MG63 (cell line): ENCODE data around the gene AGAP1. TPM values are rescaled to one million over a fixed set of nuclear protein-coding genes. Genes with fewer than 3 reads are reported as not detected.

ENCODE experiments used
- DNase-seq: peaks from one replicate; pipeline ENCODE4 v3.0.0-alpha.2; 2020
- H3K27me3 ChIP-seq: fragments of 250-450 bp; sonication (Bioruptor Pico); 2 replicates; pipeline ENCODE4 v1.5.1; 2020; ENCODE audit warnings: mild to moderate bottlenecking, moderate library complexity
- H3K36me3 ChIP-seq: fragments of 250-450 bp; sonication (Bioruptor Pico); 2 replicates; pipeline ENCODE4 v1.5.1; 2020; ENCODE audit warnings: mild to moderate bottlenecking, moderate library complexity
- H3K4me3 ChIP-seq: fragments of 250-450 bp; sonication (Bioruptor Pico); 2 replicates; pipeline ENCODE4 v1.5.1; 2020; ENCODE audit warnings: mild to moderate bottlenecking, moderate library complexity
- H3K9me3 ChIP-seq: fragments of 250-450 bp; sonication (Bioruptor Pico); 2 replicates; pipeline ENCODE4 v1.5.1; 2020; ENCODE audit warnings: mild to moderate bottlenecking, moderate library complexity
- total RNA-seq: library from RNA; depleted of rRNA; stranded (reverse); fragments of >200 nt; shearing (Covaris generic); gene quantifications from 2 replicates; pipeline ENCODE4 v1.2.3, GENCODE V29; 2014; ENCODE audit warnings: low replicate concordance

The AGAP1 gene
- total RNA-seq, 1 experiment from 2014 or later = 8.8 TPM

DNA sequence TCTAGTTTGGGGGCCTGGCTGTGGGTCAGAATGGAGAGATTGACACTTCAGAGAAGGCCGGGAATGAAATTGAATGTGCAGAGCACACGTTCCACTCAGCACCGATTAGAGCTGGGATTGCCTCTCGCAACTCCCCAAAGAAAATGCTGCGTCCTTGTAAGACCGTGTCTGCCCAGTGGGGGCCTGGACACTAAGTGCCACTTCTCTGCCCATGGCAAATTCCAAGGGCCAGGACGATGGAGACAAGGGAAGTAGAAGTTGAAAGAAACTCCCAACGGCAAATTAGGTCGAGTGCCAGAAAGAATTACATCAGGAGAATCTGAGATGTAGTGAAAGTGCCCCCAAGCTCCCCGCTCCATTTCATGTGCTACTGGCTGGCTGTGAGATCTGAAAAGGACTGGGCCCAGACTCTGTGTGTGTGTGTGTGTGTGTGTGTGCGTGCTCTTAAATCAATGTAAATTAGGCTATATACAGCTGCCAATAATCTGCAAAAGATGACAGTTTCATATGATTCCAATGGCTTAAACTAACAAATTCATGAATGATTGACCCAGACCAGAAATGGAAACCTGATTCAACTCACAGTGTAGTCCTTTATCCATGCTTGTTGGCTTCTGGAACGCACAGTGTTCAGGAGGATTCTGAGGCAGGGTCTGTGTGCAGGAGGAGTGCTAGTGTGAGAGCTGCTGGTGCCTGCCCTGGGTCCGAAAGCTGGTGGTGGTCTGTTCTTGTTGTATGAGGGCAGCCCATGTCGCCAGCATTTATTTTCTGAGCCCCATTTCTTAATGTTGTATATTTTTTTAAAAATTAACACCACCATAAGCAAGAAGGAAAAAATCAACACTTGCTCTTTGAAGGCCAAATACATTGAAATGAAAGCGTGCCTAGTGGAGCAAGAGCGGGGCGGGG is 234.3 kb downstream of the AGAP1 start:
- no peak overlapping the region for H3K4me3 ChIP-seq
- no peaks in the 10 kb centered on the region for H3K27me3 ChIP-seq
- DNase-seq = no peak

DNA sequence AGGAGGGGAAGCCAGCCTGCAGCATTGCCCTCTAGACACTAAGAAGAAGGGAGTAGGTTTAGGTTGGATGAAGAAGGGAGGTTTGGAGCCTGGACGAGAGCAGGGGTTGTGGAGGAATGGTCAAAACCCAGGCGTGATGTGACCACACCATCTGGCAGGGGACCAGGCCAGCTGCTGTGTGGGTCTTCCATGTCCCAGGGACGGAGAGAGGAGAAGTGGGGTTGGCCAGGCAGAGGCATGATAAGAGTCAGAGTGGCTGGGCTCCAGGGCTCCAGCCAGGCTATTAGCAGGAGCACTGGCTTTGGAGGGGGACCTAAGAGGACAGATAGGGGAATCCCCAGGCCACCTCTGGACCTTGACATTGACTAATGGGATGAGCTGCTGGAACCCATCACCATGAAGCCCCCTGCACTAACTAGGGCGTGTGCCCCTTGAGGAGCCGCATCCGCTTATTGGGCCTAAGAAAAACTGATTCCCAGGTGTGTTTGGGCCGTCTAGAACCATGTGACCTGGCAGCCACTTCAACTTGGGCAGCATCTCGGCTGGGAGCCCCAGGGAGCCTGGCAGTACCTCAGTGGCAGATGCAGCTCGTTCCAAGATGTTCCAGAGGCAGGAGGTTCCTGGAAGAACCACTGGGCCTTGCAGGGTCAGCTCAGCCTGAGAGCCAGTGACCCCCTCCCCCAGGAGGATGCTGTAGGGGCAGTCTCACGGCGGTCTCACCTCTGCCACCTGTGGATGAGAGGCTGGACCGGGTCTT is 235.1 kb downstream of the AGAP1 start:
- Histone ChIP-seq H3K27me3 (no peaks in the 10 kb centered on the region), H3K4me3 (no peak overlapping the region)

More for the DNA sequence above, 234.3 kb downstream of the AGAP1 start:
- Histone ChIP-seq H3K36me3 (no peaks in the 10 kb centered on the region), H3K9me3 (no peaks in the 10 kb centered on the region)

DNA sequence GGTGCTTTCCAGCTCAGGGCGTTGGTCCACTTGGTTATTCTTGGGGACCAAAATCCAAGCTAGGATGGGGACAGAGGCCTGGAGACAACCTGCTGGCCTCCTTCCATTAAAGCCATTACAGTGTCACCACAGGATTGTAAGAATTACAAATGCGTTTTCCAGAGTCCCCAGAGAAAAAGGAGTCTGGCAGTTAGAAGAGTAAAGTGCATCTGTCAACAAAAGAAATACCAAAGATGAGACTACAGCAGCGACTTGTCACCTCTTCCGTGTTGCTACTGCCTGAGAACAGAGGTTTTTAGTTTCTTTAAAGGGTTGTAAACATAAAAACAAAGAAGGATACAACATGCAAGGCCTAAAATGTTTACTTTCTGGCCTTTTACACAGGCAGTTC is 235.7 kb downstream of the AGAP1 start:
- Histone ChIP-seq H3K36me3 (no peaks in the 10 kb centered on the region), H3K4me3 (no peak overlapping the region), H3K9me3 (no peaks in the 10 kb centered on the region), H3K27me3 (no peaks in the 10 kb centered on the region)
- DNase-seq = no peak

More for the DNA sequence above, 235.1 kb downstream of the AGAP1 start:
- no peak for DNase-seq
- Histone ChIP-seq H3K9me3 (no peaks in the 10 kb centered on the region), H3K36me3 (no peaks in the 10 kb centered on the region)

DNA sequence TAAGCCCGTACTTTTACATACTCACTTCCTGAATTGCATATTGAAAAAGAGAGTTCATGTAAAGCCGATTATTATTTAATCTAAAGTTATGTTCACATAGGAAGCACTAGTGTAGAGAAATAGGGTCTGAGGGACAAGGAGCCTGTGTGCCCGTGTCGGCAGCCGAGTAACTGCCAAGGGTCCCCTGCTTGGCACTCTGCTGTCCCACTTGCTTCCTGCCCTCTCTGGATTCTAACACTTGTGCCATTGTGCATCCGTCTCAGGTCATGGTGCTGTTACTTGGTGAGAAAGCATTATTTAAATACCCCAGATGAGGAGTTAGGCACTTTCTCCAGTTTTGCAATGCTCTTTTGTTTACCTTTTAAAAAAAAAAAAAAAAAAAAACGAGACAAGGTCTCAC is 236.3 kb downstream of the AGAP1 start:
- H3K36me3 ChIP-seq = no peaks in the 10 kb centered on the region
- no peak for DNase-seq
- H3K4me3 ChIP-seq = no peak overlapping the region
- no peaks in the 10 kb centered on the region for H3K27me3 ChIP-seq
- no peaks in the 10 kb centered on the region for H3K9me3 ChIP-seq

DNA sequence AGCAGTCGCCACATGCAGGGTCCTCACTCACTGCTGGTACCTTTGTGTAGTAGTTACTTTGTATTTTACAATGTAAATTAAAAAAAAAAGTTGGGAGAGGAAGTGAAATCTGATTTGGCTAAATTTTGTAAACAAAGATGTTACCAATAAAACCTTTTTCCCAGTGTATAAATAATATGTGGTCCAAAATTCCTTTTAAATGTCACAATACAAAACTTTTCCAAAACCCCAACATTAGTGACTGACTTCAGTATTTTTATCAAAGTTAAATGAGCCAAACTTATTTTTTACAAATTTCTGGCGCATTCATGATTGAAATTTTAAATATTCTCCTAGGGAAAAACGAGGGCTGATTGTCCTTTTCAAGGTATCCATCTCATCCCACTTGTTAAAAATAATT is 239.9 kb downstream of the AGAP1 start:
- no peaks in the 10 kb centered on the region for H3K27me3 ChIP-seq
- H3K4me3 ChIP-seq = no peak overlapping the region
- no peaks in the 10 kb centered on the region for H3K9me3 ChIP-seq
- H3K36me3 ChIP-seq = no peaks in the 10 kb centered on the region
- DNase-seq = no peak

DNA sequence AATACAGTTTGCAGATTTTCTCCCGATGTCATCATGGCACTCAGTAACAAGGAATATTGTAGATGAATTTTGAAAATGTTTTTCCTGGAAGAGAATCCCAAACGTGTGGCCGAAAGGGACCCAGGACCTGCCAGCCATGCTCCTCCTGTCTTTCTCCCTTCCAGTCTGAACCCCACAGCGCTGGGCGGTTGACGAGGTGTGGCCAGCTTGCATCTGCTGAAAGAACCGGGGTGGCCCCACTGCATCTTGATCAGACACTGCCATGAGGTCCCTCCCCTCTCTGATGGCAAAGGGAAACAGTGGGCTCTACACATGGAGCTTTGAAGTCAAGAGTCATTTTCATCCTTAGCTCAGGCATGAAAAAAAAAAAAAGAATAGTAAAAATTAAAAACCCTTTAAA is 240.3 kb downstream of the AGAP1 start:
- Histone ChIP-seq H3K9me3 (no peaks in the 10 kb centered on the region), H3K27me3 (no peaks in the 10 kb centered on the region), H3K36me3 (no peaks in the 10 kb centered on the region), H3K4me3 (no peak overlapping the region)
- no peak for DNase-seq

DNA sequence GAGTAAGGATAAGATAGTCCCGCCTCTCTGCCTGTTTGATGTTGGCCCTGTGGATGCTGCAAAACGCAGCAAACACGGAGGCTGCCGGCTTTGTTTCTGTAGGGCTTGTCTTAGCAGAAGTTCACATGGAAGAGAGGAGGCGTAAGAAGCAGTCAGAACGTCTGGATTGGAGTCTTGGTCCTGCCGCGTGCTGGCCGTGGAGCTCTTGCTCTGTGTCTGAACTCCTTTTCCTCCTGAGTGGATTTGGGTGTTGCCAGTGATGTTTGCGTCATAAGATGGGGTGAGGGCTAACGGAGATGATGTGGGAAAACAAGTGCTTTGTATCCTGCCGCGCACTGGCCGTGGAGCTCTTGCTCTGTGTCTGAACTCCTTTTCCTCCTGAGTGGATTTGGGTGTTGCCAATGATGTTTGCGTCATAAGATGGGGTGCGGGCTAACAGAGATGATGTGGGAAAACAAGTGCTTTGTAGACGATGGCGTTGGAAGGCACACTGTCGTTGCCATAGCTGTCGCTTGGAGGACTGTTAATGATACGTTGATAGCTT is 240.9 kb downstream of the AGAP1 start:
- H3K27me3 ChIP-seq = no peaks in the 10 kb centered on the region
- no peak overlapping the region for H3K4me3 ChIP-seq
- no peaks in the 10 kb centered on the region for H3K36me3 ChIP-seq
- H3K9me3 ChIP-seq = no peaks in the 10 kb centered on the region
- DNase-seq = no peak

DNA sequence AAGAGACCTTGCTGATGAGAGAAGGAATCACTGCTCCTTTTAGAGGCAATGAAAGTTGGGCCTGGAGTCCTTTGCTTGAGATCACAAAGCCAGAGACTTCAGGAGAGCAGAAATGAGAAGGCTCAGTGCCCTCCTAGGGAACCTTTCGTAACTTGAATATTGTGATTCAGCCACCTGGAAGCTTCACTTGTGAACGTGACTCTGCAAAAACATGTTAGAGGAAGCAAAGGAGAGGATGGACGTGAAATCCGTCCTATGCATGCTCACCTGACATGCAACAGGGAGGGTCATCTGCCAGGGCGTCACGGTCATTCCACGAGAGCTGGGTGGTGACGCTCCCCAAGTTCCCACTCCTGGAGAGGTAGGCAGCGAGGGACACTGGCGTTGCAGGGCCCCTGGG is 243.6 kb downstream of the AGAP1 start:
- H3K4me3 ChIP-seq = no peak overlapping the region
- H3K27me3 ChIP-seq = no peaks in the 10 kb centered on the region
- no peak for DNase-seq
- H3K36me3 ChIP-seq = no peaks in the 10 kb centered on the region
- H3K9me3 ChIP-seq = no peaks in the 10 kb centered on the region

DNA sequence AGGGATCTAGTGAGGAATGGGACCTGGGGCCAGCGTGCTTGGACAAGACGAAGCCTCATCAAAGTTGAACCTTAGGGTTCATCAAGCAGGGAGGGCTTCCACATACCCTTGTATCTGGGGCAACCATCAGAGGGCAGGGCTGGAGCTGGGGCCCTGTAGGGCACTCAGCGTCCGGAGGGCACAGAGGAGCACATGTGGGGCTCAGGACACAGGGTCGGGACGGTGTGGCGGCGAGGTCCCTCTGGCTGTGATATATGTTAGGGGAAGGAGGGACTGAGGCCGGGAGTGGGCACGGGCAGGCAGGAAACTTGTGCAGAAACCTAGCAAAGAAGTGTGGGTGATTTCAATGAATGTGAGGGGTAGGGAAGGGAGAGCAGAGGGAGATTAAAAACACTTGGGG is 244.0 kb downstream of the AGAP1 start:
- no peaks in the 10 kb centered on the region for H3K36me3 ChIP-seq
- no peaks in the 10 kb centered on the region for H3K9me3 ChIP-seq
- H3K4me3 ChIP-seq = no peak overlapping the region
- no peaks in the 10 kb centered on the region for H3K27me3 ChIP-seq
- DNase-seq = no peak

DNA sequence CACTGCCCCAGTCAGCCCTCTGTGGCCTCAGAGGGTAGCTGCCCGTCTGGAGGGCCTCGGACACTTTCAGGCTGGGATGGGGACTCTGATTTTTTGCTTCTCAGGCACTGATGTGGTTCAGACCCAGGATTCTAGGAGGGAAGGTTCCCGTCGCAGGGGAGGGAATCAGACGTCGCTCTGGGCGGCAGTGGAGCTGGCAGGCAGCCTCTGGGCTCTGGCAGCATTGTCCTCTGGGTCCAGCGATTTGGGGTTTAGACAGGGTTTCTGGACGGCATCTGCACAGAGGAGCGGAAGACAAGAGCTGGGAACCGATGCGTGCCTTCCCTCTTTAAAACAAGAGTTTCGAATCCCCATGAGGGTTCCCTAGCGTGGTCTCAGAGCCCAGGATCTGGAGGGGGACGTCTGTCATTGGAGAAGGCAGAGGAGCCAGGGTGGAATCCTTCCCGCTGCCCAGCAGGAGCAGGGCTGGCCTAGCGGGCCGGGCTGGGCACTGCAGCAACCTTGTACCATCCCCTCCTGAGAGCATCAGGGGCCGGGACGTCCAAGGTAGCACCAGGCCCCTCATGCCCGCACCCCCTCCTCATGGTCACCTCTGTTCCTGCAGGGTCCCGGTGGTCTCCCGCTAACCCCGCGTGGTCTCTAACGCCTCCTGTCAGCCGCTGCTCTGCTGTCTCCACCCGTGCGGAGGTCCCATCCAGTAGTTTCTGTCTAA is 246.0 kb downstream of the AGAP1 start:
- no peak for DNase-seq
- no peaks in the 10 kb centered on the region for H3K27me3 ChIP-seq
- H3K4me3 ChIP-seq = no peak overlapping the region
- no peaks in the 10 kb centered on the region for H3K36me3 ChIP-seq
- no peaks in the 10 kb centered on the region for H3K9me3 ChIP-seq

DNA sequence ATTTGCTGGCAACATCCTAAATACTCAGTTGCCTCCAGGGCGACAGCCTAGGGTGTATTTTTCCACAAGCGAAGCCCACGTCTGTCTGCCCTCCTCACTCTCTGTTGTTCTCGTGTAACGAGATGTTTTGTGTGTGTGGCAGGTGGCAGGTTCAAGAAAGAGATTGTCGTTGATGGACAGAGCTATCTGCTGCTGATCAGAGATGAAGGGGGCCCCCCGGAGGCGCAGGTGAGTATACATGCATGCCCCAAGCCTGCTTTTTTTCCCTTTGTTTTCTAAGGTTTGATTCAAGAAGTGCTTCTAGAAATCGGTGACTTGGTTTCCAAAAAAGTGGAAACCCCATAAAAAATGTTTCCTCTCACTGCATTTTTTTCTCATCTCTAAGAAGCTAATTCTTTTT is 247.0 kb downstream of the AGAP1 start:
- DNase-seq = peak; percentile 20
- Histone ChIP-seq H3K27me3 (no peaks in the 10 kb centered on the region), H3K36me3 (no peaks in the 10 kb centered on the region), H3K9me3 (no peaks in the 10 kb centered on the region), H3K4me3 (no peak overlapping the region)

DNA sequence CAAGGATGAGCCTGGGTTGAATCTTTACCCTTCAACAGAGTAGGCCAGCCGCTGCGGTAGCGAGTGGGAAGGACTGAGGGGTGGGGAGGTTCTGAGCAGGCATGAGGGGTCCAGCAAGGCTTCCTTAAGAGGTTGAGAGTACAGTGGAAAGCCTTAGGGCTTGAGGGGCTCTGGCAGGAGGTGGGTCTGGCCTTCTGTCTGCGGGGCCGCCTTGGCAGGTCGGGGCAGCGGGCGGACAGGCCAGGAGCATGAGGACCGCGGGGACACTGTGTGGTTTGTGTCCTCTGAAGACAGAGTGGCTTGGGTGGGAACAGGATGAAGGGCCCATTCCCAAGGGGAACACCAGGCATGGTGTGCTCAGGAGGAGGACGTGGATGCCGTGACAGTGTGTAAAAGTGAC is 250.3 kb downstream of the AGAP1 start:
- DNase-seq = no peak

DNA sequence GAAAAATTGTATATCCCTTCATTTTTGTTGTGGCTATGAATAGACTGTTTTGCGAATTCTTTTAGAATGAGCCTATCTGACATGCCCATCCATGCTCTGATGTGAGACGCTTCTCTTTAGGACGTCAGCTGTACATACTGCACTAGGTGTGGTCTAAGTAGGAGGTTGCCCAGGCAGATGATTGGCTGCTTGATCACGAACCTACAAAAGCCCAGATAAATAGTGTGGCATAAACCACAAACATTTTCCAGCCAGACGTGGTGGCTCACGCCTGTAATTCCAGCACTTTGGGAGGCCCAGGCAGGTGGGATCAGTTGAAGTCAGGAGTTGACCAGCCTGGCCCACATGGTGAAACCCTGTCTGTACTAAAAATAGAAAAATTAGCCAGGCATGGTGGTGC is 251.8 kb downstream of the AGAP1 start:
- Histone ChIP-seq H3K4me3 (no peak overlapping the region), H3K27me3 (no peaks in the 10 kb centered on the region), H3K9me3 (no peaks in the 10 kb centered on the region), H3K36me3 (no peaks in the 10 kb centered on the region)
- no peak for DNase-seq

More for the DNA sequence above, 250.3 kb downstream of the AGAP1 start:
- H3K9me3 ChIP-seq = no peaks in the 10 kb centered on the region
- no peak overlapping the region for H3K4me3 ChIP-seq
- no peaks in the 10 kb centered on the region for H3K36me3 ChIP-seq
- H3K27me3 ChIP-seq = no peaks in the 10 kb centered on the region

DNA sequence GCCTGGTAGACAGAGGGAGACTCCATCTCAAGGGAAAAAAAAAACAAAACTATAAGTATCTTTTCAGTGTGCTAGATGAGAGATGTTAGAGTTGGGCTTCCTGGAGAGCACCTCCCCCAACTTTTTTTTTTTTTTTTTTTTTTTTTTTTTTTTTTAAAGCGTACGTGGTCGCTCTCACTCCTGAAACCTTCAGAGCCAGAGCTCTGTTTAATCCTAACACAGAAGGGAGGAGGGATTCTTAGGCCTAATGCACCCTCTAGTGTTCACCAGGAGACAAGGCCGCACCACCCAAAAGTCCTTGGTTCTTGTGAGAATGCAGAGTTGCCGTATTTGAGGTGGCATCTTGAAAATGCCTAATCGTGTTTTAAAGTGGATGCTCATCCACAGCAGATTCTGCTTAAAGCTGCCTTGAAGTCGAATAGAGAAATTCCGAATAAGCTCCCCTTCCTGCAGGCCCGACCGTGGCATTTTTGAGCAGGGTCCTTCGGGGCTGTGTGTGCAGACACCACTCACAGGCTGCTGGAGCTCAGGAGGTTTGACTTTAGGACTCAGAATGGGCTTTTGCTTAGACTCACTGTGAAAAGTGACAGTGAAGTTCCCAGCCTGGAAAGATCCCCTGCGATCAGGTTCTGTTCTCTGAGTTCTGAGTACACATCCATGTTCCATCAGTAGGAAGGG is 252.6 kb downstream of the AGAP1 start:
- H3K4me3 ChIP-seq = no peak overlapping the region
- no peaks in the 10 kb centered on the region for H3K9me3 ChIP-seq
- no peaks in the 10 kb centered on the region for H3K36me3 ChIP-seq
- H3K27me3 ChIP-seq = no peaks in the 10 kb centered on the region
- peak; percentile 34 for DNase-seq

DNA sequence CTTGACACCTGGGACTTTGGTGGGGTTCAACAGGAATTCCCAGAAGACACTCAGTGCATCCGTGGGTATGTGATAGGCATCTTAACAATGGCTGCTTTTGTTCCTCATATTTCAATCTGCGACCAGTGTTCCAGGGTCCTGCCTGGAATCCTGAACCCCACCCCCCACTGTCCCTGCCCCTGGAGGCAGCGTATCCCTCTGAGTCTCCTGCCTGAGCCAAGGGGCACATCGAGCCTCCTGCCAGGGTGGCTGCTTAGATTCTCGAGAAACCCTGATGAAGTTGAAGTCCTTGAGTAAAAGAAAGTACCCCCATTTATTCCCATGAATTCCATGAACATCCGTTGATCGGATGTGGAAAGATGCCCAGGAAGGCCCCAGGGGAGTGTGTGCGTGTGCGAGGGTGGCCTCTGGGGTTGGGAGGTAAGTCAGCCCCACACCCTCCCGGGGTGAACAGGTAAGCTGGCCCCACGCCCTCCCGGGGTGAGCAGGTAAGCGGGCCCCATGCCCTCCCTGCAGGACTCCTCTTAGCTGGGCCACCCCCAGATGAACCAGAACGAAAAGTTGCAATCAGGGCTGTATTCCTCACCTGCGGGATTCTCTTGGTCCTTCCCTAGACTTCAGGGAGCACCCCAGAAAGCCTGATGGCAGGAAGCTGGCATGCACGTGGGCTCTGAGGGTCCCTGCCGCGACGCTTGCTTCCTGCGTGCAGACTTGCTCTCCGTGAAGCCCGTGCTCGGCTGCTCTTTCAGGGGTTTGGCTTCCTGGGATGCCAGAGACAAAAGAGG is 253.3 kb downstream of the AGAP1 start:
- Histone ChIP-seq H3K4me3 (no peak overlapping the region), H3K9me3 (no peaks in the 10 kb centered on the region), H3K27me3 (no peaks in the 10 kb centered on the region), H3K36me3 (no peaks in the 10 kb centered on the region)
- DNase-seq = no peak

DNA sequence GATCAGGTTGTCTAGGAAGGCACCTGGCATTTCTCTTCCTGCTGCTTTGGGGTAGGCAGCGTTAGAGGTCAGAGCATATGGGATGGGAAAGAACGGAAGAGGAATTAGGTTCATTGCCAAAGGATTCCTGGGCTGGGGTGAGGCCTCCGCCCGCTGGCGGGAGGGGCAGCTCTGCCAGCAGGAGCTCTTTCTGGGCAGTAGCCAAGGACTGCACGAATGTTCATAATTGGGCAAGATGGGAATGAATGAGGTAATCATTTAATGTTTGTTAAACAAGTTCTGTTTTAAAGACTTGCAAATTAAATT is 253.9 kb downstream of the AGAP1 start:
- no peaks in the 10 kb centered on the region for H3K9me3 ChIP-seq
- no peak overlapping the region for H3K4me3 ChIP-seq
- peak; percentile 32 for DNase-seq
- H3K36me3 ChIP-seq = no peaks in the 10 kb centered on the region
- no peaks in the 10 kb centered on the region for H3K27me3 ChIP-seq
